Urothelium cell line (cell line): ENCODE results near the gene ENTR1.
A peak's percentile ranks its signal among the peaks of the same experiment; 100 is the strongest.
"Not testable (repeated sequence)": the region's sequence is repeated elsewhere in the genome, so short reads cannot be mapped to it uniquely, and the experiment has no call there.

Experiments used
- DNase-seq: peaks from one replicate; pipeline ENCODE4 v3.0.0; 2011; ENCODE audit warnings: low spot score, mixed read lengths
- FAIRE-seq: peaks from 2 replicates; lab custom pipeline; 2011; peaks lifted over from hg19 to GRCh38; lab: Jason Lieb, UNC

ENTR1 gene

DNA sequence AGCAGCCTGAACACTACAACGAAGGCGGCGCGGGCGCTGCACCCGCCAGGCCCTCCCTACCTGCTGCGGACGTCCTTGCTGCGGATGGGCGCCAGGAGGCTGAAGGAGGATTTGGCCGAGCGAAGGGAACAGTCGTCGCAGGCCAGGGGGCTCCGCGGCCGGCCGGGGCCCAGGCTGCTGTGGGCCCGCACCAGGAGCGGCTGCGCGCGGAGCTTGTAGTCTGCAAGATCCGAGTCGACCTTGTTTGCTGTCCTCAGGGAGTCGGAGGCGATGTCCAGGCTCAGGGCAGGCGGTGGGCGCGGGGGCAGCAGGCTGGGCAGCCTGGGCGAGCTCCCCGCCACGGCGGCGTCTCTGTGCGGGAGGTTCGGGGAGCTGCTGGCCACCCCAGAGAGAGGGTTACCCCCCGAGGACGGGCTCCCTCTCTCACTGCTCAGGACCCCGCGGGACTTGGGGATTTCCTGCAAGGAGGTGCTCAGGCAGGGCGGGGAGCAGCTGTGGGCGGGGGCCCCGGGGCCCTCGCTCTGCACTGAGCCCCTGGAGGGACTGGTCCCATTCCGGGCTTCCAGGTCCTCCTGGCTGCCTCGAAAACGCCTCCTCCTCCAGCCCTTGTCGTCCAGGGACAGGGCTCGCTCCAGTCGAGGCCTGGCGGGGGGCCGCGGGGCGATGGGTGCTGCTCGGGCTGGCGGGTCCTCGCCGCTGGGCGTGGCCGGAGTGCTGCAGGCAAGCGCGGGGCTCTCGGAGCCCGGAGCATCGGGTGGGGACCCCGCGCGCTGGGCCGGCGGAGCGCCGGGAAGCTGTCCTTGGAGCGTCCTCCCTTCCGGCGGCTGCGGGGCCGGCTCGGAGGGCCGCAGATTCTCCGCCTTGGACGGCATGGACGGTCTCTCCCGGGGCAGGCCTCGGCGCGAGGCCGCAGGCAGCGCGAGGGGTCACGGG lies 28.4 kb upstream of the ENTR1 start:
- peak; percentile 44 for DNase-seq
- FAIRE-seq = no peak

DNA sequence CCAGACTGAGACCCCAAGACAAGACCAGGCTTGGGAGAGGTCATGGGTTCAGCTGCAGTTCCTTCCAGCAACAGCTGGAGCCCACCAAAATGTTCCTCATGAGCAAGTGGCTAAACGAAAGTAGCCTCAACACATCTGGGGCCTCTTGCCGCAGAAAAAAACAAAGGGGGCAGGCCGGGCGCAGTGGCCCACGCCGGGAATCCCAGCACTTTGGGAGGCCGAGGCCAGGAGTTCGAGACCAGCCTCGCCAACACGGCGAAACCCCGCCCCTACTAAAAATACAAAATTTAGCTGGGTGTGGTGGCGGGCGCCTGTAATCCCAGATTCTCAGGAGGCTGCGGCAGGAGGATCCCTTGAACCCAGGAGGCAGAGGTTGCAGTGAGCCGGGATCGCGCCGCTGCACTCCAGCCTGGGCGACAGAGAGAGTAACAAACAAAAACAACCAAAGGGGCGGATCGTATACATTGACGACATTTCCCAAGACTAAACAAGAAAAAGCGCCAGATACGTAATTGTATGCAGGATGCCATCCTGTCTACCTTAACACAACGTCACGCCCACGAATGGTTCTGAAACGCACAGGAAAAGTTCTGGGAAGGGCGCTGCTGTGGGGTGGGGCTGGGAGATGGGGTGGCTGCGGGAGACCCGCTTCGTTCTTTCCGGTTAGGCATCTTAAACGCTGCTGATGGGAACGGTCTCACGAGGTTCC lies 27.6 kb upstream of the ENTR1 start:
- no peak for DNase-seq

DNA sequence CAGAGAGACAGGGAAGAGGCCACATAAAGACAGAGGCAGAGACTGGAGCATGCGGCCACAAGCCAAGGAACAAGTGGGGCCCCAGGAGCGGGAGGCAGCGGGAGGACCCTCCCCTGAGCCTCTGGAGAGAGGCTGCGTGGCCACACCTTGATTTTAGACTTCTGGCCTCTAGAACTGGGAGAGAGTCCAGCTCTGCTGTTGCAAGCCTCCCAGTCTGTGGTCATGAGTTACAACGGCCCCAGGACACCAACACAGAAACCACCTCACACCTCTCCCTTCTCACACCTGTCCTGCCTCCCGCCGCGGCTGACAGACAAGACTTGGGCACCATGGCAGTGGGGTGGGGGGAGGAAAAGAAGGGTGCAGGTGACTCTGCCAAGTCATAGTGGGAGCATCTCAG lies 27.0 kb upstream of the ENTR1 start:
- no peak for DNase-seq
- FAIRE-seq = no peak

More for the DNA sequence above, 27.6 kb upstream of the ENTR1 start:
- no peak for FAIRE-seq

DNA sequence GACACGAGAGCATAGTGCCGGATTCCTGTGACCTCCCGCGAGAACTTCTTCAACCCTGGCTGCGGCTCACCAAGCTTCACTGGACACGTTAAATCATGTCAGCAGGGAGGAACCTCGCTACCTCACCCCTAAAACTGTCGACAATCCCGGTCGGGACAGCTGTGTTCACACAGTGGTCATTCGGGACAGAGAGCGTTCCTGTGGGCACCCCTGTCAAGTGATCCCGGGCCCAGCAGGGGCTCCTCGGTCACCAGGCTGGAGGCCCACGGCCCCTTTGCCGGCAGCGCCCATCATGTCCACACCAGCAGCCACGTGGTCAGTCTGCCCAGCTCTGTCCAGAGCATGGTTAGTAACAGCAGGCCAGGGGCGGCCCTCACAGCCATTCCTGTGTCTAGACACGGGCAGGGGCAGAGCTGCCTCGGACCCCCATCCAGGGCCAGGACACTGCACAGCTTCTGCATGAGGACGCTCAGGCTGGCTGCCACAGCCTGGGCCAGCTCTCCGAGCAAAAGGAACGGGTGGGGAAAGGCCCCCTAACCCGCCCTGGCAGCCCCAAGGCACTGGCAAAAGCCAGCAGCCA lies 25.7 kb upstream of the ENTR1 start:
- DNase-seq (no peak), FAIRE-seq (no peak)

DNA sequence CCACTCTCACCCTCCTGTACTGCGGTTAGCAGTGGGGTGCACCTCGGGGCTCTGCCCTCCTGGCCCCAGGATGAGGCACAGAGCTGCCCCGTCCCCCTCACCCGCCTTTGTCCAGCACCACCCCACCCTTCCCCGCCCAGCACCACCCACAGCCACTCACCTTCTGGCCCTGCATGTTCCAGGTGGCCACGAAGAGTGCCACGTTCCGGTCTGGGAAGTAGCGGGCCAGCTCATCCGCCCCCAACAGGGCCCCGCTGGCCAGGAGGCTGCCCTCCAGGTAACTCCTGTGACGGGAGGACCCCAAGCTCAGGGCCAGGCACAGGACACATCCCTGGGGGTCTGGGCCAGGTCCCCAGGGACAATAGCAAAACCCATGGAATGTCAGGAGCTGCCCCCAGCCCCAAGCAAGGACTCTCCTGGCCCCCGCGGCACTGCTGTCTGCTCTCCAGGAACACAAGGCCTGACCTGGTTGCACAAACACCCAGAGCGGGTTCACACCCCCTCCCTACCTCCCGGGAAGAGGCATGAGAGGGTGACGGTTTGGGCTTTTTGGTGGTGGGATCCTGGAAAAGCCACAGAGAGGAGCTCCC lies 24.3 kb upstream of the ENTR1 start:
- DNase-seq (no peak), FAIRE-seq (no peak)

DNA sequence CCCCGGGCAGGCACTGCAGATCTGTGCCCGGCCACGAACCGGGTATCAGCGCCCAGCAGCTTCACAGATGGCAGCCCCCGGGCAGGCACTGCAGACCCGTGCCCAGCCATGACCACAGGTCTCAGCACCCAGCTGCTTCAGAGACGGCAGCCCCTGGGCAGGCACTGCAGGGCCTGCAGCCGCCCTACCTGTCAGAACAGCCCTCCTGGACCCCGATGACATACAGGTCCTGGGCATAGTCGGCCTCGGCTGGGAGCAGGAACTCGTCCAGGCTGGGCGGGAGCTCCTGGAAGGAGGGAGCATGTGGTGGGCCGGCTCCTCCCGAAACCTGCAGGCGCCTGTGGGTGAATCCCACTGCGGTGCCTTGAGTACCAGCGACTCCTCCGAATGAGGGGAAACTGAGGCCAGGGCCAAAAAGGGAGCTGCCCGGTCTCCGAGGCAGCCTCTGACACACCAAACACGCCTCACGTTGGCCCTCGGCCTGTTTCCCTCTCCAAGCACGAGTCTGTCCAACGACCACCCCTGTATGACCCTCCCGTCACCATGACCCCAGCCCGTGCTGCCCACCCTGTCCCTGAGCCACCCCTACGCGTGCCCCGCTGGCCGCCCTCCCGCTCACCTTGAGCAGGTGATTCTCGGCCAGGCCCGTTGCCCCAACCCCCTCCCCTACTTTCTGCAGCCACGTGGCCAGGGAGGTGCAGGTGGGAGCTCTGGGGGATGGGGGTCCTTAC lies 23.6 kb upstream of the ENTR1 start:
- DNase-seq (no peak), FAIRE-seq (no peak)

DNA sequence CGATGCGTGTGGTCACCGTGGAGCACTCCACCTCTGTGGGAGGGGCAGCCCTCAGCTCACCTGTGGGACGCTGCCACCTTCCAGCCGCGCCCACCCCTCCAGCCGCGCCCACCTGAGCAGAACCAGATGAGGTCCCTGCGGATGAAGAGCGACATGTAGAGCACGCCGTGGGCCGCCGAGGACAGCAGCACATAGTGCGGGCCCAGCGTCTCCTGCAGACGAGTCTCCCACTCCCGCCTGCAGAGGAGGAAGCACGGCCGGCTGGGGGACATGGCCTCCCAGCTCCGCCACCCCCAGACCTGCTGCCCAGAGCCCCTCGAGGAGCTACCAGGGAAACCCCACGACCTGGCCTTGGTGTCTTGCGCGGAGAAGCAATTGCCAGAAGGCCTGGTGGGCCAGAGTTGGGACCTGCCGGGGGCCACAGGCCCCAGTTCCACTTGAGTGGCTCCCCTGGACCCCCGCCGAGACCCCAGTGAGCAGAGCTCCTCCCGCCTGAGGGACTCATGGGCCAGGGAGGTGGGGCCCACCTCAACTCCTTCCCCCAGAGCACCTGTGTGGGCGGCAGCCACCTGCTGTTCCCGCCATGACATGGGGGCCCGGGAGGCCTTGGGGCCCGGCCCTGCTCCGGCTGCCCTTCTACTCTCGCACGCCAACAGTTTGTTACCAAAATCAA lies 22.8 kb upstream of the ENTR1 start:
- FAIRE-seq (no peak), DNase-seq (no peak)

DNA sequence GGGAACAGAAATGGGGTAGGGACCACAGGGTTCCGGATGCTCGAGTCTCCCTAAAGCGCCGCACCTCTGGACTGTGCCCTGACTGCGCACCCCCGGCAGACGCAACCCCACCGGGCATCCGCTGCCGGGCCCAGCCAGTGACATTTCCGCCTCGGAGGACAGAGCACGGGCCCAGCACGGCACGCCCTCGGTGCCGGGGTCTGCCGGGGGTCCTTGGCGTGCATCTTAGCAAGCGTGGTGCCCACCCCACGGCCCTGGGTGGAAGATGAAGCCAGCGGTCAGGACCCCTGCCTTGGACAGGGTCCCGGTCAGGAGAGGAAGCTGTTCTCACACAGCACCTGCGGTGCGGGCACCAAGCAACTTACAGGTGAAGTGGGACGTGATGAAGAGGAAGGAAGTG lies 22.2 kb upstream of the ENTR1 start:
- FAIRE-seq = no peak
- no peak for DNase-seq

DNA sequence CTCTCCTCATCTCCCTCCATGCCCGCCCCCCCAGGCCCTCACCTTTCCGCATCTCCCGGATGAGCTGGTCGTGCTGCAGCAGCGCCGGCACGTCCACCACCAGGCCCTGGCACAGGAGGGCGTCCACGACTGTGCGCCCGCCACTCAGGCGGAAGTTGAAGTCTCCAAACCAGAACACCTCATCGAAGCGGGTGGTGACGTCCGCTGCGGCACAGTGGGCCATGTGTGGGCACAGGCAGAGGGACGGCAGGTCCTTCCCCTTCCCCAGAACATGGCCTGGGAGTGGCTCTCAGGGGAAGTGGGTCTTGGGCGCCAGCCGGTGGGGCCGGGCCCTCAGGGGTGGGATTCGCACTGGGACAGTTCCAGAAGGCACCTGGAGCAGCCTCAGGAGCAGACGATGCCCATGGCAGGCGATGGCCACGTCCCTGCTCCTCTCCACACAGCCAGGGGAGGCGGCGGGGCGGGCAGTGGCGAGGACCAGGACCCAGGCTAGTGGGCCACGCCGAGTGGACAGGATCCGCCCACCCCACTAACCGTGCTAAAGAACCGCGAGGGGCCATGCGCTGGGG lies 21.5 kb upstream of the ENTR1 start:
- DNase-seq (no peak), FAIRE-seq (no peak)

DNA sequence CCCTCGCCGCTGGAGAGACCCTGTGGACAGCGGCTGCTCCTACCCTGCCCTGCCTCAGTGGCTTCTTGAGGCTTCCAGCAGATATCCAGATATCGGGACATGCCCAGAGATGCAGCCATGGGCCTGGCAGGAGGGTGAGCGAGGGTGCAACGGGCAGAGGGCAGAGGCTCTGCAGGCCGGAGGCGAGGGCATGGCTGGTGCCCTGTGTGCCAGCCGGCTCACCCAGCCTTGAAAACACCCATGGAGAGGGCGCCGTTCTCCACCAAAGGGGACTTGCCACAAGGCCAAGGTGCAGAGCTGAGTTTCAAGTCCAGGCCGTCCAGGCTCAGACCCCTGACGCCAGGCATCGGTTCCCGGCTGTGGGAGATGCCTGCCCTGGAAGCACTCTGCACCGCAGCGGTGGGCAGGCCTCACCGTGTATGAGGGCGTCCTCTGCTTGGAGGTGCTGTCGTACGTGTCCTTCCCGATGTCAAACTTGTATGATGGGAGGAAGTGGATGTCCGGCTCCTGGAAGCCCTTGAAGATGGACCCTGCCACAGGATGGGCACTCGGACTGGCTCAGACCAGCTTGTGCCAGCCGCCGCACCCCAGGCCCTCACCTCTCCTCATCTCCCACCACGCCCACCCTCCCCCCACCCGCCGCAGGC lies 20.3 kb upstream of the ENTR1 start:
- no peak for DNase-seq
- no peak for FAIRE-seq

DNA sequence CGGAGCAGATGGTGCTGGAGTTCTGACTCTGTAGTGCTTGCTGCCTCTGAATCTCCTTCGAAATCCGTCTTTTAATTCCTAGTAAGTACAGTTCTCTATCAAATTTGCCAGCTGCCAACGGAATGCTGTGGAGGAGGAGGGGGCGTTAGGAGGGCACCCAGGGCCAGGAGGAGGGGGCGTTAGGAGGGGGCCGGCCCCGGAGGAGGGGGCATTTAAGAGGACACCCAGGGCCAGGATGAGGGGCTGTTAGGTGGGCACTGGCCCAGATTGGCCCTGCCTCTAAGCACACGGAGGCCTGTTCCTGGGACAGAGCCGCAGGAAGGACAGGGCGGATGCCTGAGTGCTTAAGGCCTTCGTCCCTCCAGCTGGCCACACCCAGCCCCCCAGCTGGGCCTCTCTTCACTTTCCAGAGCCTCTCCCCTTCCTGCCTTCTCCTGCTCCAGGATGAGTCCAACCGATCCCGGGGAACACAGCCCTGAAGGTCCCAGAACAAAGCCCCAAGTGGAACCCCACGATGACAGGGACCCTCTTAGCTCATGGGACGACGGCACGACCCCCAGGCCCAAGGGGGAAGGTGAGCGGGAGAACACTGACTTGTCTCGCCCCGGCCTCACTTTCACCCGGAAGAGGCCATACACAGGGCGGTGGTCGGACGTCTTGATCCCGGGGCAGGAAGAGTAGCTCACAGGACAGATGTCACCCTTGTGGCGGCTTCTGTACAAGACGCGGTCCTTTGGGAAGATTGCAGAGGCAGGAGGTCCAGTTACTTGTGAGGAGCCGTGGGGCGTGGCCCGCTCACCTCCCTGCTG lies 19.5 kb upstream of the ENTR1 start:
- FAIRE-seq = no peak
- DNase-seq = no peak

DNA sequence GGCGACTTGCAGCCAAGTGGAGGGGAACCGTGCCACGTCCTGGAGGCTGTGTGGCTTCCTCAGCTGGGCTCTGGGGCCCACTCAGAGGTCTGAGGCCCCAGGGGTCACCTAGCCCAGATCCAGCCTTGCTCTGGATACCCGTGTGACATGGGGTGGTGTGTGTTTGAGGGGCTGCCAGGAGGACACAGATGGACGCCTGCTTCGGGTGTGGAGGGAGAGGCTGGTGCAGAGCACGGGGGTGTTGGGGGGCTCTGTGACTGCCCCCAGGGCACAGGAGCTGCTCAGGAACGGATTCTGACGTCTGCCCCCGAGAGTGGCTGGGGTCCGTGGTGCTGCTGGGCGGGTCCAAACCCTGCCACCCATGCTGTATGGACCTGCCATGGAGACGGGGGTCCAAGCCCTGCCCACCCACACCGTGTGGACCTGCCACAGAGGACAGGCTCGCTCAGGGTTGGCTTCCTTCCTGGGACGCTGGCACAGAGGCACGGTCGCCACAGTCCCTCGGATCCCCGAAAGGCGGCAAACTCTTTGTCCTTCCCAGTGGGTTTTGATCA lies 18.7 kb upstream of the ENTR1 start:
- no peak for FAIRE-seq

DNA sequence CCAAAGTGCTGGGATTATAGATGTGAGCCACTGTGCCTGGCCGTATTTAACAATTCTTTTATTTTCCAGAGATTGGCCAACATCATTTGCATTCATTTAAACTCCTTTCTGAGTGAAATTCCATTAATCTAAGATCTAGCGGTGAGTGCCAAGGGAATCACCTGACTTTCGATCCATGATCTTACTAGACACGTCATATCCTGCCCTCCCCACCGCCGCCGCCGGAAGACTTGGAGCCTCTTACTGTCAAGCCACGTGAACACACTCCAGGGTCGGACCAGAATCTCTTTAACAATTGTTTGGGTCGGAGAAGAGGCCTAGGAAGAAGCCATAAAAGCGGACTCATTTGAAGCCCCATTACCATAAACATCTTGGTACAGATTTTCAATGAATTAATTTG lies 16.4 kb upstream of the ENTR1 start:
- FAIRE-seq = no peak
- no peak for DNase-seq

More for the DNA sequence above, 18.7 kb upstream of the ENTR1 start:
- DNase-seq = no peak

DNA sequence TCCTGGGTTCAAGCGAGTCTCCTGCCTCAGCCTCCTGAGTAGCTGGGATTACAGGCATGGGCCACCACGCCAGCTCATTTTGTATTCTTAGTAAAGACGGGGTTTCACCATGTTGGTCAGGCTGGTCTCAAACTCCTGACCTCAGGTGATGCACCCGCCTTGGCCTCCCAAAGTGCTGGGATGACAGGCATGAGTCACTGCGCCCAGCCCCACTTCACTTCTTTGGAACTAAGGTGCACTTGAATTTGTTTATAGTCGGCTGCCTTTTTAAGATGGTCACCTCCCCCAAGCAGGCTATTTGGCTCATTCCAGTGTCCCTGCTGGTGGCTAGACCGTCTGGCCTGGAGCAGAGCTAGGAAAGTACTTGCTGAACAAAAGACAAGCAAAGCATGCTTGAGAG lies 15.0 kb upstream of the ENTR1 start:
- DNase-seq, FAIRE-seq: not testable (repeated sequence)

DNA sequence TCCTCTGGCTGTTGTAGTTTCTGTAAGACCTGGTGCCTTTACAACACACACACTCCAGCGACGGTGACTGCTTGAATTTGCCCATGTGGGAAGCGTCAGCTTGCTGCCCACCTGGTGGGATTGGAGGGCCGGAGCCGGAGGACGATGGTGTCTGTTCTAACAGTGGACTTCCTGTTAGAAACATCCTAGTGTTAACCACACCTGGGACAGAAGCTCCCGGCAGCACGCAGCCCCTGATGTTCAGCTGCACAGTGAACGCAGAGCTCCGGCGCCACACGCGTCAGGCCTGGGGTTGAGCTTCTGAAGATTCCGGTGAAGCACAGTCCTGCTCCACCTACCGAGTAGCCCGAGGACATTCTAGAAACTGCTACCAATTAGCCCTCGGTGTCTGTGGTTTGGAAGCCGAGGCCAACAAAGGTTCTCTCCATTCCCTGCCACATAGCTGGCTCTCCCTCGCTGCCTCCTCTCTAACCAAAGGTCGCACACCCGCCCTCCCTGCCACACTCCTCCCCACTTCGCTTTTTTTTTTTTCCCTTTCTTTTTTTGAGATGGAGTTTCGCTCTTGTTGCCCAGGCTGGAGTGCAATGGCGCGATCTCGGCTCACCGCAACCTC lies 14.4 kb upstream of the ENTR1 start:
- no peak for DNase-seq
- FAIRE-seq = no peak

DNA sequence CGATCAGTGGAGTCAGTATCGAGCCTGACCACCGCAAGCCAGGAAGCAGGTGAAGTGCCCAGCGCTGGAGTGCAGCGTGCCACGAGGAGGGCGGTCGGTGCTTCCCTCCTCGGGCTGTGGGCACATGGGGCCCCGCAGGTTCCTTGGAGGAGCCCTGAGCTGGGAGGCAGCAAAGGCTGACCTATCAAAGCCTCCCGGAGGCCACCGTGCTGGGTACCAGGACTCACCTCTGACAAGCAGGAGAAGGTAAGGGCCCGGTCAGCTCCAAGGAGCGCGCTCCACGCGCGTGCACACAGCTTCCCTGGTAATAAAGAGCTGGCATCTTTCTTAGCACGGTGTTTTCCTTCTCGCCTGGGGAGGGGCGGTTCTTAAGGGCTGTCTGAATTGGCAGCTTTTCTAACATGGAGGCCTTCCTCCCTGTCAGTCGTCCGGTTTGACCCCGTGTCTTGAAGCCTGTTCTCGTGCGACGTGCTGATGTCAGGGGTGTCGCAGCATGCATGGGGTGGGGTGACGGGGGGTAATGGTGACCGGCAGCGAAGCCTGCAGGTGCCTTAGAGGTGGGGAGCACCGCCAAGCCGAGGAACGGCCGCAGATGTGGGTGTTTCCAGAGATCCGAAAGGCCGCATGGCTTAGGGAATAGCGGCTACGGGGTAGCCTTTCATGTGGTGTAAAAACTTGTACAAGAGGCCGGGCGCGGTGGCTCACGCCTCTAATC lies 13.2 kb upstream of the ENTR1 start:
- DNase-seq (no peak), FAIRE-seq (no peak)

DNA sequence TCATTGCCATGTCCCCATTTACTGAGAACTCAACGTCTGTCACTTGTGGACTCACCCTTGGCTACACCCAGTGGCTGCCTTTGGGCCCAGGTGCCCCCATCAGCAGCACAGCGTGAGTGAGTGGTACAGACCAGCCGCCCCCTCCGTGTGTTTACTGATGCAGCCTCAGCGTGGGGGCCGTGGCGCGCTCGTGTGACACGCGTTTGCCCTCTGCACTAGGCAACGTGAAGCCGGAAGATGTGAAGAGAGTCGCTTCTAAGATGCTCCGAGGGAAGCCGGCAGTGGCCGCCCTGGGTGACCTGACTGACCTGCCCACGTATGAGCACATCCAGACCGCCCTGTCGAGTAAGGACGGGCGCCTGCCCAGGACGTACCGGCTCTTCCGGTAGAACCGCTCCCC lies 12.5 kb upstream of the ENTR1 start:
- no peak for DNase-seq

More for the DNA sequence above, 12.5 kb upstream of the ENTR1 start:
- FAIRE-seq = no peak
